ENCODE measurements around the gene FITM1.

DNA sequence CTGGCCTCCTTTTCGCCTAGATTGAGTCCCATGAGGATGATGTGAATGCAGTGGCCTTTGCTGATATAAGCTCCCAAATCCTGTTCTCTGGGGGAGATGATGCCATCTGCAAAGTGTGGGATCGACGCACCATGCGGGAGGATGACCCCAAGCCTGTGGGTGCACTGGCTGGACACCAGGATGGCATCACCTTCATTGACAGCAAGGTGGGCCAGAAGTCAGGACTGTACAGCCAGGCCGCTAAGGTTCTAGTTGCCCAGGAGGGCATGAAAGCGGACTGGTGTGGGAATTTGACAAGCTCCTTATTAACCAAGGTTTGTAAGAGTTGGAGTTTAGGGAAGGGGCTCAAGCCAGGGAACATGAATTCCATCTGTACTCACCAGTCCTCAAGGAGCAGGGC, 10.8 kb upstream of the FITM1 start:
- TF ChIP-seq POLR2AphosphoS5 (IDR thresholded peaks at IDR 0.05) (no peak), EP300 (IDR thresholded peaks at IDR 0.05) (no peak)
- TF ChIP-seq, protein P1, sequence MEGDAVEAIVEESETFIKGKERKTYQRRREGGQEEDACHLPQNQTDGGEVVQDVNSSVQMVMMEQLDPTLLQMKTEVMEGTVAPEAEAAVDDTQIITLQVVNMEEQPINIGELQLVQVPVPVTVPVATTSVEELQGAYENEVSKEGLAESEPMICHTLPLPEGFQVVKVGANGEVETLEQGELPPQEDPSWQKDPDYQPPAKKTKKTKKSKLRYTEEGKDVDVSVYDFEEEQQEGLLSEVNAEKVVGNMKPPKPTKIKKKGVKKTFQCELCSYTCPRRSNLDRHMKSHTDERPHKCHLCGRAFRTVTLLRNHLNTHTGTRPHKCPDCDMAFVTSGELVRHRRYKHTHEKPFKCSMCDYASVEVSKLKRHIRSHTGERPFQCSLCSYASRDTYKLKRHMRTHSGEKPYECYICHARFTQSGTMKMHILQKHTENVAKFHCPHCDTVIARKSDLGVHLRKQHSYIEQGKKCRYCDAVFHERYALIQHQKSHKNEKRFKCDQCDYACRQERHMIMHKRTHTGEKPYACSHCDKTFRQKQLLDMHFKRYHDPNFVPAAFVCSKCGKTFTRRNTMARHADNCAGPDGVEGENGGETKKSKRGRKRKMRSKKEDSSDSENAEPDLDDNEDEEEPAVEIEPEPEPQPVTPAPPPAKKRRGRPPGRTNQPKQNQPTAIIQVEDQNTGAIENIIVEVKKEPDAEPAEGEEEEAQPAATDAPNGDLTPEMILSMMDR (IDR thresholded peaks at IDR 0.05): no peak
